Stimulated activated CD4-positive, alpha-beta T cell treated with anti-CD3 and anti-CD28 coated beads, Interleukin-2, amount 100 ng/mL, for 24 hours (primary cell): ENCODE data around the gene NTF4.
A peak's percentile ranks its signal among the peaks of the same experiment; 100 is the strongest.
"Not testable (repeated sequence)": the region's sequence is repeated elsewhere in the genome, so short reads cannot be mapped to it uniquely, and the experiment has no call there.

Experiments used
- DNase-seq, 2 donors: peaks; one replicate each; pipeline ENCODE4 v3.0.0-alpha.2; 2020

NTF4 gene

DNA sequence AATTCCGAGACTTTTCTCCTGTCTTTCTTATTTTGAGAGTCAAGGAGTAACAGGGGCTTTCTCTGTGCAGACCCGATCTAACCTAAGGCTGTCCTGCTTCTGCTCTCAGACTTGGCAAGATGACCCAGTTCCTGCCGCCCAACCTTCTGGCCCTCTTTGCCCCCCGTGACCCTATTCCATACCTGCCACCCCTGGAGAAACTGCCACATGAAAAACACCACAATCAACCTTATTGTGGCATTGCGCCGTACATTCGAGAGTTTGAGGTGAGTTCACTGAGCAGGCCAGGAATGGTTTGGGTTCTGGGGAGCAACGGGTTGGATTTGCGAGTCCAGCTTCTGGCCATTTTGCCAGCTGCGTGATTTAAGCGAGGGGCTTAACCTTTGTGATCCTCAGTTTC lies 21.7 kb upstream of the NTF4 start:
- DNase-seq: no peak

DNA sequence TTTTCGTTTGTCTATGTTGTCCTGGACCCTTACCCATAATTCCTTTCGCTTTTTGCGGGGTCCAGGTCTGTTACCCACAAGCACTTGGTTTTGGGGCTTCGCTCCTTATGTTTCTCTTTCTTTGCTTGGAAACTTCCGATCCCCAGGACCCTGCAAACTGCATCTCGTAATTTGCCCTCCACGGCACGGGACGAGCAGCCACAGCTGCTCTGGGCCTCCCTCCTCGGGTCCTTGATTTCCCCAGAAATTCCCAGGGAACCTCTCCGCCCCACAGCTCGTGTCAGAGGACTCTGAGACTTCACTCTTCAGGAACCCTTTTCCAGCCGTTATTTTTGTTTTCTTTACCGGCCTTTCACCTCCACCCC lies 21.2 kb upstream of the NTF4 start:
- no peak for DNase-seq

DNA sequence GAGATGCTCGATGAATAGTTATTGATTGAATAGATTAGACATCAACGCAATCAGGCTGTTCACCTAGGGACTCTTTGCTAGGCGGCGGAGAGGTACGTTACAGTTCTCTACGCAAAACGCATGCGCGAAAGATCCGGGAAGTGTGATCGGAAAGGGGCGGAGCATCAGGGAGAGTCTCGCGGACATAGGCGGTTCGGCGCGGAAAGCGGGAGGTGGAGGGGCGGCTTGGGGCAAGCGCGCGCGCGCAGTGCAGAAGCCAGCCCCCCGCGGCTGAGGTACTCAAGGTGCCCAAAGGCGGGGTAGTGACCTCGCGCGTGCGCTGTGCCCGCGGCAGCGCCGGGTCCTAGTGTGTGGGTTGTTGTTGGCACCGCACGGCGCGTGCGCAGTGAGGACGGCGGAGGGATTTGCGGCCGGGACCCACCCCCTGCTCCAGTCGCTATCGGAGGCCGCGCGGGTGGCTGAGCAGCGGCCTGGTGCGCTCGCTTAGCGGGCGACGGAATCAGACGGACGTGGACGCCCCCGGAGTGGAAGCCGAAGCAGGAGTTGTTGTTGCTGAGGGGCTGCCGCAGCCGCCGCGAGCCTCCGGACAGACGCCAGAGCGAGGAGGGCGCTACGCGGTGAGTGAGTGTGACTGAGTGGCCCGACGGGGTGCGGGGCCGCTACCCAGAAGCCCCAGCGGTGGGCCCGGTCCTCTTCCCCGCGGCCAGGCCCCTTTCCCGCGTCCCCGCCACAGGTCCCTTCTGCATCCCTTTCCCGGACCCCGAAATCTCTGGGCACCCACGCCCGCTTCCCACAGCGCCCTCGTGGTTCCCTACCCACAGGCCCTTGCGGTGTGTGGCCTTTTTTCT lies 20.6 kb upstream of the NTF4 start, which contains the start of gene SNRNP70:
Gene SNRNP70, plus strand, starts transcription at position 432 of the 848 bp plus-strand sequence. CDS start 964 bp downstream, outside the sequence.
- DNase-seq: peak; percentile 98 to 99

DNA sequence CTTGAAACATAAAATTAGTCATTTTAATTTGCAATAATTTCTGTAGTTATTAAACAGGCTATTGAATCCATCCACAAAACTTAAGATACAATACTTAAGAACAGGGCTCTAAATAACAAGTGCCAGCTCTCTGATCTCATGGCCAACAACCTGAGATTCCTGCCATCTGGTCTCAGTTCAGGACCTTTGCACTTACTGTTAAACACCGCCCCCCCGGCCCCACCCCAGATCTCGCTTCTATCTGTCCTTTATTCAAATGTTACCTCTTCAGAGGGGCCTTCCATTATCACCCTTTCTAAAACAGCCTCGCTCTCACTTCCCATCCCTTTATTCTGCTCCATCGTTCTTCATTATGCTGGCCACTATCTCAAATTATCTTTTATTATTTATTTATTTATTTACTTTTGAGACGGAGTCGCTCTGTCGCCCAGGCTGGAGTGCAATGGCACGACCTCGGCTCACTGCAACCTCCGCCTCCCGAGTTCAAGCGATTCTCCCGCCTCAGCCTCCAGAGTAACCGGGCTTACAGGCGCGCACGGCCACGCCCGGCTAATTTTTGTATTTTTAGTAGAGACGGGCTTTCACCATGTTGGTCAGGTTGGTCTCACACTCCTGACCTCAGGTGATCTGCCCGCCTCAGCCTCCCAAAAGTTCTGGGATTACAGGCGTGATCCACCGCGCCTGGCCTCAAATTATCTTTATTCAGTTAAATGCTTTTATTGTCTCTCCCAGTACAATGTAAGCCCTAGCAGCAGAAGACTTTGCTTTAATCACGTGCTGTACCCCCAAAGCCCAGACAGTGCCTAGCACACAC lies 19.8 kb upstream of the NTF4 start:
- no peak for DNase-seq

DNA sequence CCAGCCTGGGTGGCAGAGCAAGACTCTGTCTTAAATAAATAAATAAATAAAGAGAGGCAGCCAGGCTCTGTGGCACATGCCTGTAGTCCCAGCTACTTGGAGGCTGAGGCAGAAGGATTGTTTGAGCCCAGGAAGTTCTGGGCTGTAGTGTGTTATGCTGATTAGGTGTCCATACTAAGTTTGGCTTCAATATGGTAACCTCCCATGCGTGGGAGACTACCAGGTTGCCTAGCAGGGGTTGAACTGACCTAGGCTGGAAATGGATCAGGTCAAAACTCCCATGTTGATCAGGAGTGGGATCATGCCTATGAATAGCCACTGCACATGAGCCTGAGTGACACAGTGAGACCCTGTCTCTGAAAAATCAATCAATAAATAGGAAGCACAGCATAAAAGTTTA lies 16.7 kb upstream of the NTF4 start:
- DNase-seq: no peak

DNA sequence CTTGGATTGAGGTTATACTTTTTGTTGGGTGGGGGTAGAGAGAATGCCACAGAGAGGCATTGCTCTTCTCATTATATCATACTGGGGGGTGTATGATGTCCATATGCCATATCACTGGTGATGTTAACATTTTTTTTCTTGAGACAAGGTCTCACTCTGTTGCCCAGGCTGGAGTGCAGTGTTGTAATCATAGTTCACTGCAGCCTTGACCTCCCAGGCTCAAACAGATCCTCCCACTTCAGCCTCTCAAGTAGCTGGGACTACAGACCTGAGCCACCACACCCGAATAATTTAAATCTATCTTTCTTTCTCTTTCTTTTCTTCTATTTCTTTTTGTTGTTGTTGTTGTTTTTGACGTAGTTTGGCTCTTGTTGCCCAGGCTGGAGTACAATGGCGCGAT lies 15.8 kb upstream of the NTF4 start:
- no peak for DNase-seq

DNA sequence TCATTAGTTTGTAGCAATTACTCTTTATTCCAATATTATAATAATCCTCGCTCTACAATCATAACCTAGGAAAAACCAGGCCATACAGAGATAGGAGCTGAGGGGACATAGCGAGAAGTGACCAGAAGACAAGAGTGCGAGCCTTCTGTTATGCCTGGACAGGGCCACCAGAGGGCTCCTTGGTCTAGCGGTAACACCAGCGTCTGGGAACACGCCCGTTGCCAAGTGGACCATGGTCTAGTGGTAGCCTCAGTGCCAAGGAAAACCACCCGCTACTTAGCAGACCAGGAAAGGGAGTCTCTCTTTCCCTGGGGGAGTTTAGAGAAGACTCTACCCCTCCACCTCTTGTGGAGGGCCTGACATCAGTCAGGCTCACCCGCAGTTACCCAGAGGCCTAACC lies 10.3 kb upstream of the NTF4 start:
- DNase-seq: peak in 1 of 2 donors; percentile 24

DNA sequence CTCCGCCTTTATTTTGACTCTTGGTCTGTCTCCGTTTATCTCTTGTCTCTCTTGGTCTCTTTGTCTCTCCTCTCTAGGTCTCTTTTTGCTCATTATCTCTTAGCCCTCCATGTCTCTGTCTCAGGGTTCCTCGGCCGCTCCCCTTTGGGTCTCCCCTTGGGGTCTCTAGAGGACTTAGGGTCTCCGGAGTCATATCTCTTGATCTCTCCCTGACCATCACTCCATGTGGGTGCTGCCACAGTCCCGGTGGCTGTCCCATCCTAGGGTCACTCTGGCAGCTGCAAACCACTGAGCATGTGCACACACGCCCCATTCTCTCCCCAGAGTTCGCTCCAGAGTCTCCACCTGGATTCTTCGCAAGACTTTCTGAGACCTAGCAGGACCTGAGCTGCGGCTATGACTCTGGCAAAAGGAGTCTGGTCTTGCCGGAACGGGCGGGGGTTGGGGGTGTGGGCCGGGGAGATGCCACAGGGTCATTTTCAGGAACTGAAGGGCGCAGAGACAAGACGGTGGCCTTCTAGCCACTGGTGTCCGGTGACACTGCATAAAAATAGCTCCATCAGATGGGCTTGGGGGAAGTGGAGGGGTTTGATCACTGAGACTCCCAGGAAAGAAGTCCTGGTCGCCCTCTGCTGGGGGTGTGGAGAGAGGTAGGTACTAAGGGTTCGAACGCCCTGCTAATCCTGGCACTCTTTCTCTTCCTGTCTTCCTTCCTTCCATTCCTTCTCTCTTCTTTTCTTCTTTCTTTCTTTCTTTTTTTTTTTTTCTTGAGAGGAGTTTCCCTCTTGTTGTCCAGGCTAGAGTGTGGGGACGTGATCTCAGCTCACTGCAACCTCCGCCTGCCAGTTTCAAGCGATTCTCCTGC lies 9.1 kb upstream of the NTF4 start:
- DNase-seq: no peak

DNA sequence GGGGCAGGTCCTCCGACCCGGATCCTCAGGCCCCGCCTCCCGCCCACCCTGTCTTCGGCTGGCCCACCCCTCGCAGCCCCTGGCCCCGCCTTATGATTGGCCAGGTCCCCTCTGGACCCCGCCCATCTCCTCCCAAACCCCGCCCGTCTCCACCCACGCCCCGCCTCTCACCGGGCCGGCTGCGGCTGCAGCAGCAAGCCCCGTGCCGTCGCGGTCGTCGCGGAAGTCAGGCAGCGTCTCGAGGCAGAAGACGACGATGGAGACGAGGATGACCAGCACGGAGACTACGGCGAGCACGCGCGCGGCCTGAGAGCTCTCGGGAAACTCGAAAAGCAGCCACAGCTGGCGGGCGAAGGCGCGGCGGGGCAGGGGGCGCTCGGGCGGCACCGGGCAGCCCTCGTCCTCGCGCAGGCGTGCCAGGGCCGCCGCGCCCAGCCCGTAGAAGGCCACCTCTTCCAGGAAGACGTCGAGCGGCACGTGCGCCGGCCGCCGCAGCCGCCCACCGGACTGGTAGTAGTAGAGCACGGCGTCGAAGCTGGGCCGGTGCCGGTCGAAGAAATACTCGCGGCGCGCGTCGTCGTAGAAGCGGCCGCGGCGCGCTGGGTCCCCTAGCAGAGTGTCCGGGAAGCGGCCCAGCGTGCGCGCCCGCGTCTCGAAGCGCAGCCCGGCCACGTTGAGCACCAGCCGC lies 7.4 kb upstream of the NTF4 start:
- DNase-seq: peak in 1 of 2 donors; percentile 42

DNA sequence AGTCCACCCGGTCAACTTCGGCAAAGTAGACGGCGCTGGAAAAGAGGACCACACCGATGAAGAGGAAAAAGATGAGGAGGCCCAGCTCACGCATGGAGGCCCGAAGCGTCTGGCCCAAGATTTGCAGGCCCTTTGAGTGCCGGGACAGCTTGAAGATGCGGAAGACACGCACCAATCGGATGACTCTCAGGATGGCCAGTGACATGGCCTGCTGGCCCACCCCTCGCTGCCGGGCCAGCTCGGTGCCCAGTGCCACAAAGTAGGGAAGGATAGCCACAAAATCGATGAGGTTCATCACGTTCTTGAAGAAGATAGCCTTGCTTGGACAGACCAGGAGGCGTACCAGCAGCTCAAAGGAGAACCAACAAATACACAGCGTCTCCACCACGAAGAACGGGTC lies 5.8 kb upstream of the NTF4 start:
- no peak for DNase-seq

DNA sequence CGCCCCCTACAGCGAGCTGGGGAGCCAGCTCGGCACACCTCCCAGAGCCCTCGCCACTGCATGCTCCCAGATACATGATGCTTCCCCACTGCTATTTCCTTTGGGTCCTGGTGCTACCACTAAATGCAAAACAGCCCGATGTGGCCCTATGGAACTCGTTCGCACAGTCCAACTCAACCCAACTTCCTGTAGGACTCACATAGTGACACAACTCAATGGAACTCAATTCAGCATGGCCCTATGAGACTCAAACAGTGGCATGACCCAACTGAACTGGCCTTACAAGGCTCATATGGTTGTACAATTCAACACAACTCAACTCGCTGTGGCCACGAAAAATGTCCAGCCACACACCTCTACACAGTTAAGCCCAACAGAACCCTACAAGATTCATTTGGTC lies 4.4 kb upstream of the NTF4 start:
- DNase-seq: no peak

DNA sequence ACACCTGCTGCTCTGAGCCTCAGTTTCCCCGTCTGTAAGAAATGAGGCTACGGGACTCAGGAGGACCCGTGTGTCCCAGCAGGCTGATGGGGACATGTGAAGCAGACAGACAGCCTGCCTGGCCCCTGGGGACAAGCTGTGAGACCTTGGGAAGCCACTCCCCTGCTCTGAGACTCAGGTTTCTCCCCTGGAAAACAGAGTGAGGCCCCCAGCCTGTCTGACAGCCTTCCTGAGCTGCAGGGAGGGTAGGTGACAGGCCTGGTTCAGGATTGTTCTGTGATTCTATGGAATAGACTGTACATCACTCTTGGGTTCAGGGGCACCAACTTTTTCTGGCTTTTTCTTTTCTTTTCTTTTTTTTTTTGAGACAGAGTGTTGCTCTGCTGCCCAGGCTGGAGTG lies 2.9 kb upstream of the NTF4 start:
- no peak for DNase-seq

DNA sequence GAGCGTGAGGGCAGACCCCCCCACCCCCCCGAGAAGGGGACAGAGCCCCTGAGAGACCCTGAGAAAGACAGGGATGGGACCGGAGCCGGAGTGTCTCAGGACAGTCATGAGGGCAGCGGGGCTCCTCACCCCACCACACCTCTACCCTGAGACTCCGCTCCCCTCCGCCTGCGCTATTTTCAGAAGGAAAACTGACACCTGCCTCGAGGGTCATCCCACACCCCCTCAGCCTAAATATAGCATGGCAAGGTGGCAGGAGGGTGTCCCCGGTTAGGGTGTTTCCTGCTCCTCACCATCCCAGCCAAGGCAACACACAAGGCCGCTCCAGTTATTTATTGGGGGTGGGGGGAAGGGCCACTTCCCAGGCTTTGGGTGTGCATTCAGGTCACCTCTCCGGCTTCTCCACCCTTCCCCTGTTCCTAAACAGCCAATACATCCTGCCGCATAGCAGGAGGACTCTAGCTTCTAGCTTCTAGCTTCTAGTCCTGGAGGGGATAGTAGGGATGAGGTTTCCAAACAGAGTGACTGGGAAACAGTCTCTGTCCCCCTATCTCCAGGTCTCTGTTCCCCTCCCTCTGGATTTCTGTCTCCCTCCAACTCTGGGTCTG lies 1.4 kb upstream of the NTF4 start:
- no peak for DNase-seq

DNA sequence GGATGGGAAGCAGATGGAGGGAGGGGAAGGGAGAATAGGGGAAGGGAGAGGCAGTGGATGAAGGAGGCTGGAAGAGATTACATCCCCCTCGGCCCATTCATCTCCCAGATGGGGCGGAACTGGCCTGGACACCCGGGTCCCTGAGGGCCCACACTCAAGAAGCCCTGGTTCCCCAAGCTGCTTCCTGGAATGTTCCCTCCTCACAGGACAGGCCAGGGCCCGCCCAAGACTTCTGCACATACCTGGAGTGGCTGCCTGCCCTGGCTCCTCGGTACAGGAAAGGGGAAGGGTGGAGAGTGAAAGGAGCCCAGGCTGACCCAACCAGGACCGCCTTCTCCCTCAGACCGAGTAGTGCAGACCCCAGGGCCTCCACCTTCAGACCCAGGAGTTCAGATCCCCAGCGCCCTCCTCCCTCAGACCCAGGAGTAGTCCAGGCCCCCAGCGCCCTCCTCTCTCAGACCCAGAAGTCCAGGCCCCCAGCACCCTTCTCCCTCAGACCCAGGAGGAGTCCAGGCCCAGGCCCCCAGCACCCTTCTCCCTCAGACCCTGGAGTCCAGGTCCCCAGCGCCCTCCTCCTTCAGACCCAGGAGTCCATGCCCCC lies 489 bp downstream of the NTF4 start:
- DNase-seq: no peak

DNA sequence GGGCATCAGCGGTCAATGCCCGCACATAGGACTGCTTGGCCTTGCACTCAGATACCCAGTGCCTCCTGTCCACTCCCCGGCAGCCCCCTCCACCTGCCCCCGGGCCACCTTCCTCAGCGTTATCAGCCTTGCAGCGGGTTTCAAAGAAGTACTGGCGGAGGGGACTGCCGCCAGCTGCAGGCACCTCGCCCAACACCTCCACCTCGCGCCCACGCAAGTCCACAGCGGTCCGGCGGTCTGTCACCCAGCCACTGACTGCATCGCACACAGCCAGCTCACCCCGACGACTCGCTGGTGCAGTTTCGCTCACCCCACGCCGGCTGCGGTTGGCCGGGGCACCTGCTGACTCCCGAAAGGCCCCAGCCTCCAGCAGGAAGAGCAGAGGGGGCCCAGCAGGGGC lies 3.2 kb downstream of the NTF4 start:
- no peak for DNase-seq

DNA sequence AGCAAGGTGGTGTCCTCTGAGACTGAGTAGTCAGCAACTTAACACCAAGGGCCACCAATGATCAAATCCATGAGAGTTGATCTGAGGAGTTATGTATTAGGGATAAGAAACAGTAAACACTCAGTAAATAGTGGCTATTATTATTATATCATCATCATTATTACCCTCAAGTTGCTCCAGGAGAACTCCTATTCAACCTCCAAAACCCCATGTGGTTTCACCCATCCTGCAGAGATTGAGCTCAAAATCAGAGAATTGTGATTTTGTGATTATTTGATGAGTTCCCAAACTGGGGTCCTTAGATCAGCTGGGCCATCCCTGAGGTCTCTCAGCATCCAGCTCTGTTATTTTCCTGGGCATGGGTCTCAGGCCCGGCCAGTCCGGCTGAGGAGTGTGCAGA lies 3.6 kb downstream of the NTF4 start:
- no peak for DNase-seq

DNA sequence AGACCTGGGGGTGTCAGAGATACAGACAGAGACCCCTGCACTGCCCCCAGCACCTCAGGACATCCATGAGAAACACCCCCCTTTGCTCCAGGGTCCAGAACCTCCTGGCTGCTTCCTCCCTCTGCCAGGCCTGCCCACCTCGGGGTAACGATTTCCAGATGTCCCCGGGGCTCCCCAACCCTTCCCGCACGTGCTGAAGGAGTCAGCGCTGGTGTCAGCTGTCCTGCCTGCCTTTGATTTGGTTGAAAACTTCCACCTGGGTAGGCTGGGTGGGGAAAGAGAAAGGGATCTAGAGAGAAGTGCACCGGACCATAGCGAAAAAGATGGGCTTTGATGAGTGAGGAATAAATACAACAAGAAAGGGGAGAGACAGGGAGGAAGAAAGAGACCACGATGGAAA lies 5.6 kb downstream of the NTF4 start:
- DNase-seq: no peak

DNA sequence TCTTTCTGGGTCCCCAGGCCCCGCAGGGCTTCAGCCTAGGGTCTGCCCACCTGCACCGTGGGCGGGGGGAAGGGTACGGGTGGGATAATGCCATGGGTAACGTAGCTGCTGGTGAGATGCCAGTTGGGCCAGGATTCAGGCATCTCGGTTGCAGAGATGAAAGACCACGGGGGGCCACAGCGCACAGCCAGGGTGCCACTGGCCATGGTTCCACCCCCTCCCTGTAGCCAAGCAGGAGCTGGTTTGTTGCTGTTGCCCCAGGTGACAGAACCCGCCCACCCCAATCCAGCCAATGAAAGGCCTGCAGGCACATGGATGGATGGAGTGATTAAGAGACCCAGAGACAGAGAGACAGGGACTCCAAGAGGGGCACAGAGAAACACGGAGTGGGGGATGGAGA lies 6.1 kb downstream of the NTF4 start:
- peak in 1 of 2 donors; percentile 48 for DNase-seq

DNA sequence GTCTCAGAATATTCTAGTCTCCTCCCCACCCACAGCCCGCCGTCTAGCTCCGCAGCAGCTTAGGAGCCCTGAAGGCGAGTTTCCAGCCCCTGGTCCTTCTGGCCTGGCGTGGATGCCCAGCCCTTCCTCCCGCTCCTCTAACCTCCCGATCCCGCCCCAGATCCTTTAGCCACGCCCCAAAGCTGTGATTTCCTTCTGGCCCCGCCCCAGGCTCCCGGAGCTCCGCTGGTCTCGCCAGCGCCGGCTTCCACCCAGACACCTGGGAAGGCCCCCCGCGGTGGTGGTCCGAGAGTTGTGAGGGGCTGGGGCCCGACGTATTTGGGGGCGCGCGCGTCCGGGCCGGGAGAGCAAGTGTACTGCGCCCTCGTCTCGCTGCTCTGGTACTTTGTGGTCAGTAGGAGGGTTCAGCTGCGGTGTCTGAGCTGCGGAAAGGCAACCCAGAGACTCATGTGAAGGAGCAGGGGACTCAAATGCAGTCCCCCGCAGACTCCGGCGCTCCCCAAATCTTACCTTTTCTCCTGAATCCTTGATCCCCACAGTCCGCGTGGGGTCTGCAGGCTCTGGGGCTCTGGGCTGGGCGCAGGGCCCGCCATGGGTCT lies 6.9 kb downstream of the NTF4 start, which contains the start of gene CGB7:
Gene CGB7, minus strand, starts transcription at position 114 of the 599 bp plus-strand sequence. CDS start 2,374 bp downstream, outside the sequence.
- DNase-seq: peak; percentile 48 to 62

DNA sequence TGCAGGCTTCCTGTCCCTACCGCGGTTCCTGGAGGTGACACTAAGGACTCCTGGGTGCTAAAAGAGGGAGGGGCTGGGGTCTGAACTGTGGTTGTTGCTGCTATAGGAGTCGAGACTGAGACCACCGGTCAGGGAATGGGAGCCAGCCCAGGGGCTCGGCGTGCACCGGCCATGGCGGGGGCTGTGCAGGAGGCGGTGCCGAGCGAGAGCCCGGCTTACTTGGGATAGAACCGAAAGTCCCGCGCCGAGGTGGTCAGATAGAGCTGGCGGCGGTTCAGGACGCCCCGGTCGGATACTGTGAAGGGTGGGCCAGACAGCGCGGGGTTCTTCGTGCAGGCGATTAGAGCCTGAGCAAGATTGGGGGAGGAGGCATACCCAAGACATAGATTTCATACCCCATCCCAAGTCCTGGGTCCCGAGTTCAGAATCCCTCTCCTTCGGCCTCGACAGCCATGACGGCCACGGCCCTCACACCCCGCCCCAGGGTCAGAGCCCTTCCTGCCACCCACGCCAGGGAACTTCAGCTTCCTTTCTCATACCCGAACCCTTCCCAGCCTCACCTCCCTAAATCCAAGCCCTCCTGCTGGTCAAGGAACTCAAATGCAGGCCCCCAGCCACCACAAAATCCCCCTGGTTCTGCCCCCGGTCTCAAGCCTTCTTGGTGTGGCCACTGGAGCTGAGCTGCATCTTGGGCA lies 7.6 kb downstream of the NTF4 start:
- not testable (repeated sequence) for DNase-seq
